ENCODE results near the gene B9D1. TPM values are rescaled to one million over a fixed set of nuclear protein-coding genes. Genes with fewer than 3 reads are reported as not detected.

Gene B9D1
- total RNA-seq, 3 donors from 2014 or later, result 14.4 to 29.2 (median 28.4) TPM

- no peak for DNase-seq (ENCODE audit: low spot score in 2 of 2)
- no peaks in the 10 kb centered on the region for H3K36me3 ChIP-seq
- H3K4me3 ChIP-seq, result no peak overlapping the region
- no peaks in the 10 kb centered on the region for H3K4me1 ChIP-seq
- intact Hi-C loops (cut with DNase I; ENCODE audit: low total_unique reads), result loop anchor here (1.0 kb wide), 1 partner anchor 10 kb away; no protein-coding TSS in a partner anchor
- no peak for TF ChIP-seq CTCF (IDR thresholded peaks at IDR 0.05)
- H3K27ac ChIP-seq, result no peak overlapping the region
- H3K9me3 ChIP-seq, result no peaks in the 10 kb centered on the region
- H3K27me3 ChIP-seq, result no peaks in the 10 kb centered on the region
Measured at GRCh38 chr17:19305761-19306159, 56.8 kb downstream of the B9D1 start.

GRCh38 chr17:19305256-19305655 is 57.3 kb downstream of the B9D1 start:
- Histone ChIP-seq H3K27ac (no peak overlapping the region), H3K27me3 (no peaks in the 10 kb centered on the region), H3K4me1 (no peaks in the 10 kb centered on the region), H3K9me3 (no peaks in the 10 kb centered on the region), H3K4me3 (no peak overlapping the region), H3K36me3 (no peaks in the 10 kb centered on the region)
- intact Hi-C loops (cut with DNase I; ENCODE audit: low total_unique reads), result no loop called here
- no peak for TF ChIP-seq CTCF (IDR thresholded peaks at IDR 0.05)
- no peak for TF ChIP-seq POLR2A (IDR thresholded peaks at IDR 0.05)
- TF ChIP-seq POLR2AphosphoS5 (IDR thresholded peaks at IDR 0.05), result no peak
- DNase-seq (ENCODE audit: low spot score in 2 of 2), result no peak

- intact Hi-C loops (cut with DNase I; ENCODE audit: low total_unique reads), result no loop called here
- Histone ChIP-seq H3K9me3 (no peaks in the 10 kb centered on the region), H3K27me3 (no peaks in the 10 kb centered on the region), H3K27ac (peak overlapping the region; percentile 42 to 68), H3K4me3 (no peak overlapping the region), H3K36me3 (no peaks in the 10 kb centered on the region), H3K4me1 (no peaks in the 10 kb centered on the region)
- no peak for DNase-seq (ENCODE audit: low spot score in 2 of 2)
- no peak for TF ChIP-seq POLR2AphosphoS5 (IDR thresholded peaks at IDR 0.05)
- no peak for TF ChIP-seq CTCF (IDR thresholded peaks at IDR 0.05)
- TF ChIP-seq POLR2A (IDR thresholded peaks at IDR 0.05), result no peak
Measured at GRCh38 chr17:19304751-19305150, 57.8 kb downstream of the B9D1 start.

- no peaks in the 10 kb centered on the region for H3K36me3 ChIP-seq
- no peaks in the 10 kb centered on the region for H3K4me1 ChIP-seq
- TF ChIP-seq POLR2A (IDR thresholded peaks at IDR 0.05) (no peak), POLR2AphosphoS5 (IDR thresholded peaks at IDR 0.05) (no peak), CTCF (IDR thresholded peaks at IDR 0.05) (no peak)
- peak overlapping the region; percentile 42 to 68 for H3K27ac ChIP-seq
- no peak overlapping the region for H3K4me3 ChIP-seq
- no peaks in the 10 kb centered on the region for H3K9me3 ChIP-seq
- no peaks in the 10 kb centered on the region for H3K27me3 ChIP-seq
- intact Hi-C loops (cut with DNase I; ENCODE audit: low total_unique reads), result no loop called here
- peak in 1 of 2 donors; percentile 27 for DNase-seq (ENCODE audit: low spot score in 2 of 2)
Measured at GRCh38 chr17:19304209-19304608, 58.3 kb downstream of the B9D1 start.

GRCh38 chr17:19303367-19303776 is 59.2 kb downstream of the B9D1 start:
- Histone ChIP-seq H3K27ac (peak overlapping the region in 1 of 2 donors; percentile 53), H3K9me3 (no peaks in the 10 kb centered on the region), H3K4me3 (no peak overlapping the region), H3K36me3 (no peaks in the 10 kb centered on the region), H3K4me1 (no peaks in the 10 kb centered on the region), H3K27me3 (no peaks in the 10 kb centered on the region)
- intact Hi-C loops (cut with DNase I; ENCODE audit: low total_unique reads), result no loop called here
- no peak for TF ChIP-seq CTCF (IDR thresholded peaks at IDR 0.05)
- TF ChIP-seq POLR2AphosphoS5 (IDR thresholded peaks at IDR 0.05), result no peak
- no peak for TF ChIP-seq POLR2A (IDR thresholded peaks at IDR 0.05)
- no peak for DNase-seq (ENCODE audit: low spot score in 2 of 2)
